ENCODE measurements around the gene SRD5A3. TPM values are rescaled to one million over a fixed set of nuclear protein-coding genes. Genes with fewer than 3 reads are reported as not detected.

Gene SRD5A3
- total RNA-seq (2021) (24.0 to 27.2 TPM (median 26.5 TPM) in 3 replicates), Bru-seq, nascent RNA (percentile 64 among the genes with signal in this experiment)
- long read RNA-seq, experiment 1, full-length matches to known transcripts = 84 of 112 reads
- long read RNA-seq, experiment 1, partial matches to known transcripts = 3 of 112 reads
- long read RNA-seq, experiment 1, other reads (novel, unspliced or antisense) = 25 of 112 reads
- long read RNA-seq, experiment 2, full-length matches to known transcripts = 42 of 61 reads
- long read RNA-seq, experiment 2, partial matches to known transcripts = 6 of 61 reads
- long read RNA-seq, experiment 2, other reads (novel, unspliced or antisense) = 13 of 61 reads
- long read RNA-seq, experiment 3, full-length matches to known transcripts = 11 of 15 reads
- long read RNA-seq, experiment 3, partial matches to known transcripts = 2 of 15 reads
- long read RNA-seq, experiment 3, other reads (novel, unspliced or antisense) = 2 of 15 reads

DNA sequence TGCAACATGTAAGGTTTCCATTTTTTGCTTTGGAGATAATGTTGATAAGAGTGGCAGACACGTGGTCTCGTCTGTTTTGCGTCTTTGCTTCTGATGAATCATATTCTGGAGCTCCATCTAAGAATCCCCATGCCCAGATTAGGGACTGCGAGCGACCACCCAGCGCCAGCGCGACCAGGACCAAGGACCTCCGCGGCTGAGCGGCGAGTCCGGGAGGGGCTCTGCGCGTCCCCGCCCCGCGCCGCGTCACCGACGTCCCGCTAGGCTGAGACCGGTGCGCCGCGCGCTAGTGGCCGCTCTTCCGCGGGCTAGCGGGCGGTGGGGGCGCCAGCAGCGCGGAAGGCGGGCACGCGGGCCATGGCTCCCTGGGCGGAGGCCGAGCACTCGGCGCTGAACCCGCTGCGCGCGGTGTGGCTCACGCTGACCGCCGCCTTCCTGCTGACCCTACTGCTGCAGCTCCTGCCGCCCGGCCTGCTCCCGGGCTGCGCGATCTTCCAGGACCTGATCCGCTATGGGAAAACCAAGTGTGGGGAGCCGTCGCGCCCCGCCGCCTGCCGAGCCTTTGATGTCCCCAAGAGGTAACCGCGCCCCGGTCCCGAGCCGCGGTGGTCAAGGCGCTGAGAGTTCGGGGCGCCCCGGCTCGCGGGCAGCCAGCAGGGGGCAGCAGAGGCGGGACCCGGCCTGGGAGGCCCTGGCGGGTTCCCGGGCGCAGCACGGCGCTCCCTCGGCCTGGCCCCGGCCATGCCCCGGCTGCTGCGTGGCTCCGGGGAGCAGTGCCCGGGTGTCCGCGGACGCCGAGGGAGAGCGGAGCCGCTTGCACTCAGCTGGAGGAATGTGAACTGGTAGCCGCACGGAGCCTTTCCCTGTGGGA is at the start of gene SRD5A3:
TSS of gene SRD5A3 (plus strand) at position 263 of the 871 bp plus-strand sequence. CDS start at position 358, 95 bp downstream.
- H3K4me1 Mint-ChIP-seq = peaks cover 27% of the 10 kb centered on the region
- DNase-seq (ENCODE audit: low spot score) = peak; percentile 84
- no peaks in the 10 kb centered on the region for H3K27me3 Mint-ChIP-seq (ENCODE audit: low read depth)
- ChIA-PET CTCF (interaction anchor here (0.5 to 3.4 kb wide), 19 partner anchors 10 to 391 kb away, joined by 3 to 25 read pairs (median 4); partner anchors contain the start of gene TMEM165), POLR2A (interaction anchor here (1.2 kb wide), 1 partner anchor 49 kb away, joined by 7 read pairs; the partner anchor contains the start of gene TMEM165)
- 0 out of 2 replicates have a peak, but pooled peaks cover 3% of the 10 kb centered on the region for H3K9me3 Mint-ChIP-seq
- ATAC-seq = peak; percentile 89
- H3K27ac Mint-ChIP-seq = 0 out of 2 replicates have a peak within 1 kb of the TSS, but pooled peaks have one; percentile 53
- H3K4me3 Mint-ChIP-seq = peak within 1 kb of the TSS; percentile 79
- no peaks in the 10 kb centered on the region for H3K36me3 Mint-ChIP-seq
- TF ChIP-seq FOXJ3 (CRISPR knock-in tag; IDR thresholded peaks at IDR 0.05; ENCODE audit: borderline replicate concordance) (no peak), FOXK1 (CRISPR knock-in tag; IDR thresholded peaks at IDR 0.05) (peak; percentile 72), MXD4 (CRISPR knock-in tag; IDR thresholded peaks at IDR 0.05; ENCODE audit: borderline replicate concordance) (no peak), ZNF423 (CRISPR knock-in tag; IDR thresholded peaks at IDR 0.05) (peak; percentile 53), MYBL2 (CRISPR knock-in tag; IDR thresholded peaks at IDR 0.05) (no peak), ZNF138 (CRISPR knock-in tag; conservative IDR thresholded peaks at IDR 0.05) (no peak), ATF1 (CRISPR knock-in tag; IDR thresholded peaks at IDR 0.05) (0 out of 2 replicates have a peak, but pooled peaks have one; percentile 59), NFATC4 (CRISPR knock-in tag; IDR thresholded peaks at IDR 0.05) (no peak), ZNF396 (CRISPR knock-in tag; IDR thresholded peaks at IDR 0.05; ENCODE audit: borderline replicate concordance) (no peak), ETV6 (CRISPR knock-in tag; IDR thresholded peaks at IDR 0.05) (peak; percentile 33), ZNF317 (CRISPR knock-in tag; IDR thresholded peaks at IDR 0.05; ENCODE audit: borderline replicate concordance, low read depth) (peak; percentile 34; the same call in 1 of the 2 replicates), NR3C1 (CRISPR knock-in tag; conservative IDR thresholded peaks at IDR 0.05; ENCODE audit: low read depth) (no peak), GABPB1 (CRISPR knock-in tag; IDR thresholded peaks at IDR 0.05) (0 out of 2 replicates have a peak, but pooled peaks have one; percentile 43), NR2C2 (CRISPR knock-in tag; IDR thresholded peaks at IDR 0.05) (no peak), CREM (CRISPR knock-in tag; IDR thresholded peaks at IDR 0.05) (peak; percentile 66; the same call in 1 of the 2 replicates), ZNF671 (CRISPR knock-in tag; IDR thresholded peaks at IDR 0.05) (no peak)
- TF ChIP-seq, protein P1, sequence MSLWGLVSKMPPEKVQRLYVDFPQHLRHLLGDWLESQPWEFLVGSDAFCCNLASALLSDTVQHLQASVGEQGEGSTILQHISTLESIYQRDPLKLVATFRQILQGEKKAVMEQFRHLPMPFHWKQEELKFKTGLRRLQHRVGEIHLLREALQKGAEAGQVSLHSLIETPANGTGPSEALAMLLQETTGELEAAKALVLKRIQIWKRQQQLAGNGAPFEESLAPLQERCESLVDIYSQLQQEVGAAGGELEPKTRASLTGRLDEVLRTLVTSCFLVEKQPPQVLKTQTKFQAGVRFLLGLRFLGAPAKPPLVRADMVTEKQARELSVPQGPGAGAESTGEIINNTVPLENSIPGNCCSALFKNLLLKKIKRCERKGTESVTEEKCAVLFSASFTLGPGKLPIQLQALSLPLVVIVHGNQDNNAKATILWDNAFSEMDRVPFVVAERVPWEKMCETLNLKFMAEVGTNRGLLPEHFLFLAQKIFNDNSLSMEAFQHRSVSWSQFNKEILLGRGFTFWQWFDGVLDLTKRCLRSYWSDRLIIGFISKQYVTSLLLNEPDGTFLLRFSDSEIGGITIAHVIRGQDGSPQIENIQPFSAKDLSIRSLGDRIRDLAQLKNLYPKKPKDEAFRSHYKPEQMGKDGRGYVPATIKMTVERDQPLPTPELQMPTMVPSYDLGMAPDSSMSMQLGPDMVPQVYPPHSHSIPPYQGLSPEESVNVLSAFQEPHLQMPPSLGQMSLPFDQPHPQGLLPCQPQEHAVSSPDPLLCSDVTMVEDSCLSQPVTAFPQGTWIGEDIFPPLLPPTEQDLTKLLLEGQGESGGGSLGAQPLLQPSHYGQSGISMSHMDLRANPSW (CRISPR knock-in tag; conservative IDR thresholded peaks at IDR 0.05; ENCODE audit: low read depth) = no peak
- TF ChIP-seq, protein P2, sequence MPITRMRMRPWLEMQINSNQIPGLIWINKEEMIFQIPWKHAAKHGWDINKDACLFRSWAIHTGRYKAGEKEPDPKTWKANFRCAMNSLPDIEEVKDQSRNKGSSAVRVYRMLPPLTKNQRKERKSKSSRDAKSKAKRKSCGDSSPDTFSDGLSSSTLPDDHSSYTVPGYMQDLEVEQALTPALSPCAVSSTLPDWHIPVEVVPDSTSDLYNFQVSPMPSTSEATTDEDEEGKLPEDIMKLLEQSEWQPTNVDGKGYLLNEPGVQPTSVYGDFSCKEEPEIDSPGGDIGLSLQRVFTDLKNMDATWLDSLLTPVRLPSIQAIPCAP (CRISPR knock-in tag; IDR thresholded peaks at IDR 0.05) = peak; percentile 54; the same call in 1 of the 2 replicates
- TF ChIP-seq, protein P3, sequence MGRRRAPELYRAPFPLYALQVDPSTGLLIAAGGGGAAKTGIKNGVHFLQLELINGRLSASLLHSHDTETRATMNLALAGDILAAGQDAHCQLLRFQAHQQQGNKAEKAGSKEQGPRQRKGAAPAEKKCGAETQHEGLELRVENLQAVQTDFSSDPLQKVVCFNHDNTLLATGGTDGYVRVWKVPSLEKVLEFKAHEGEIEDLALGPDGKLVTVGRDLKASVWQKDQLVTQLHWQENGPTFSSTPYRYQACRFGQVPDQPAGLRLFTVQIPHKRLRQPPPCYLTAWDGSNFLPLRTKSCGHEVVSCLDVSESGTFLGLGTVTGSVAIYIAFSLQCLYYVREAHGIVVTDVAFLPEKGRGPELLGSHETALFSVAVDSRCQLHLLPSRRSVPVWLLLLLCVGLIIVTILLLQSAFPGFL (CRISPR knock-in tag; IDR thresholded peaks at IDR 0.05; ENCODE audit: borderline replicate concordance) = 0 out of 2 replicates have a peak, but pooled peaks have one; percentile 70
- TF ChIP-seq, protein P4, sequence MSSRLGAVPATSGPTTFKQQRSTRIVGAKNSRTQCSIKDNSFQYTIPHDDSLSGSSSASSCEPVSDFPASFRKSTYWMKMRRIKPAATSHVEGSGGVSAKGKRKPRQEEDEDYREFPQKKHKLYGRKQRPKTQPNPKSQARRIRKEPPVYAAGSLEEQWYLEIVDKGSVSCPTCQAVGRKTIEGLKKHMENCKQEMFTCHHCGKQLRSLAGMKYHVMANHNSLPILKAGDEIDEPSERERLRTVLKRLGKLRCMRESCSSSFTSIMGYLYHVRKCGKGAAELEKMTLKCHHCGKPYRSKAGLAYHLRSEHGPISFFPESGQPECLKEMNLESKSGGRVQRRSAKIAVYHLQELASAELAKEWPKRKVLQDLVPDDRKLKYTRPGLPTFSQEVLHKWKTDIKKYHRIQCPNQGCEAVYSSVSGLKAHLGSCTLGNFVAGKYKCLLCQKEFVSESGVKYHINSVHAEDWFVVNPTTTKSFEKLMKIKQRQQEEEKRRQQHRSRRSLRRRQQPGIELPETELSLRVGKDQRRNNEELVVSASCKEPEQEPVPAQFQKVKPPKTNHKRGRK (CRISPR knock-in tag; IDR thresholded peaks at IDR 0.05; ENCODE audit: borderline replicate concordance) = no peak
- TF ChIP-seq, protein P5, sequence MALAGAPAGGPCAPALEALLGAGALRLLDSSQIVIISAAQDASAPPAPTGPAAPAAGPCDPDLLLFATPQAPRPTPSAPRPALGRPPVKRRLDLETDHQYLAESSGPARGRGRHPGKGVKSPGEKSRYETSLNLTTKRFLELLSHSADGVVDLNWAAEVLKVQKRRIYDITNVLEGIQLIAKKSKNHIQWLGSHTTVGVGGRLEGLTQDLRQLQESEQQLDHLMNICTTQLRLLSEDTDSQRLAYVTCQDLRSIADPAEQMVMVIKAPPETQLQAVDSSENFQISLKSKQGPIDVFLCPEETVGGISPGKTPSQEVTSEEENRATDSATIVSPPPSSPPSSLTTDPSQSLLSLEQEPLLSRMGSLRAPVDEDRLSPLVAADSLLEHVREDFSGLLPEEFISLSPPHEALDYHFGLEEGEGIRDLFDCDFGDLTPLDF (CRISPR knock-in tag; IDR thresholded peaks at IDR 0.05) = no peak
- TF ChIP-seq, protein P6, sequence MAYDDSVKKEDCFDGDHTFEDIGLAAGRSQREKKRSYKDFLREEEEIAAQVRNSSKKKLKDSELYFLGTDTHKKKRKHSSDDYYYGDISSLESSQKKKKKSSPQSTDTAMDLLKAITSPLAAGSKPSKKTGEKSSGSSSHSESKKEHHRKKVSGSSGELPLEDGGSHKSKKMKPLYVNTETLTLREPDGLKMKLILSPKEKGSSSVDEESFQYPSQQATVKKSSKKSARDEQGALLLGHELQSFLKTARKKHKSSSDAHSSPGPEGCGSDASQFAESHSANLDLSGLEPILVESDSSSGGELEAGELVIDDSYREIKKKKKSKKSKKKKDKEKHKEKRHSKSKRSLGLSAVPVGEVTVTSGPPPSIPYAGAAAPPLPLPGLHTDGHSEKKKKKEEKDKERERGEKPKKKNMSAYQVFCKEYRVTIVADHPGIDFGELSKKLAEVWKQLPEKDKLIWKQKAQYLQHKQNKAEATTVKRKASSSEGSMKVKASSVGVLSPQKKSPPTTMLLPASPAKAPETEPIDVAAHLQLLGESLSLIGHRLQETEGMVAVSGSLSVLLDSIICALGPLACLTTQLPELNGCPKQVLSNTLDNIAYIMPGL (CRISPR knock-in tag; IDR thresholded peaks at IDR 0.05) = peak; percentile 99
- TF ChIP-seq, protein P7, sequence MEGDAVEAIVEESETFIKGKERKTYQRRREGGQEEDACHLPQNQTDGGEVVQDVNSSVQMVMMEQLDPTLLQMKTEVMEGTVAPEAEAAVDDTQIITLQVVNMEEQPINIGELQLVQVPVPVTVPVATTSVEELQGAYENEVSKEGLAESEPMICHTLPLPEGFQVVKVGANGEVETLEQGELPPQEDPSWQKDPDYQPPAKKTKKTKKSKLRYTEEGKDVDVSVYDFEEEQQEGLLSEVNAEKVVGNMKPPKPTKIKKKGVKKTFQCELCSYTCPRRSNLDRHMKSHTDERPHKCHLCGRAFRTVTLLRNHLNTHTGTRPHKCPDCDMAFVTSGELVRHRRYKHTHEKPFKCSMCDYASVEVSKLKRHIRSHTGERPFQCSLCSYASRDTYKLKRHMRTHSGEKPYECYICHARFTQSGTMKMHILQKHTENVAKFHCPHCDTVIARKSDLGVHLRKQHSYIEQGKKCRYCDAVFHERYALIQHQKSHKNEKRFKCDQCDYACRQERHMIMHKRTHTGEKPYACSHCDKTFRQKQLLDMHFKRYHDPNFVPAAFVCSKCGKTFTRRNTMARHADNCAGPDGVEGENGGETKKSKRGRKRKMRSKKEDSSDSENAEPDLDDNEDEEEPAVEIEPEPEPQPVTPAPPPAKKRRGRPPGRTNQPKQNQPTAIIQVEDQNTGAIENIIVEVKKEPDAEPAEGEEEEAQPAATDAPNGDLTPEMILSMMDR (IDR thresholded peaks at IDR 0.05) = peak; percentile 80

All from WTC11 (cell line).